Jurkat, Clone E6-1 (cell line): ENCODE measurements around the gene CPNE8.
"Not testable (repeated sequence)": the region's sequence is repeated elsewhere in the genome, so short reads cannot be mapped to it uniquely, and the experiment has no call there.

Experiments
- DNase-seq: peaks from one replicate; pipeline ENCODE4 v3.0.0-alpha.2; 2011; ENCODE audit warnings: low read depth, low spot score
- H3K4me3 ChIP-seq: 2 replicates; pipeline ENCODE4 v1.5.1; 2011; ENCODE audit warnings: mild to moderate bottlenecking, low read length, control low read depth, moderate library complexity

Gene CPNE8

GRCh38 chr12:38761636-38762342 is 143.6 kb downstream of the CPNE8 start:
- no peak overlapping the region for H3K4me3 ChIP-seq
- no peak for DNase-seq

- DNase-seq = no peak
These were observed 144.3 kb downstream of the CPNE8 start for GRCh38 chr12:38761111-38761510.

GRCh38 chr12:38759621-38760020 is 145.8 kb downstream of the CPNE8 start:
- no peak overlapping the region for H3K4me3 ChIP-seq
- no peak for DNase-seq

More at GRCh38 chr12:38761111-38761510, 144.3 kb downstream of the CPNE8 start:
- no peak overlapping the region for H3K4me3 ChIP-seq

GRCh38 chr12:38746744-38747143 is 158.6 kb downstream of the CPNE8 start:
- no peak for DNase-seq
- no peak overlapping the region for H3K4me3 ChIP-seq

GRCh38 chr12:38745601-38746000 is 159.8 kb downstream of the CPNE8 start:
- DNase-seq = no peak
- no peak overlapping the region for H3K4me3 ChIP-seq

- no peak overlapping the region for H3K4me3 ChIP-seq
- no peak for DNase-seq
These were observed 161.3 kb downstream of the CPNE8 start for GRCh38 chr12:38744041-38744440.

- DNase-seq, H3K4me3 ChIP-seq: not testable (repeated sequence)
These were observed 162.9 kb downstream of the CPNE8 start for GRCh38 chr12:38742496-38742895.

- H3K4me3 ChIP-seq = no peak overlapping the region
- DNase-seq = no peak
These were observed 168.6 kb downstream of the CPNE8 start for GRCh38 chr12:38736821-38737220.

GRCh38 chr12:38732761-38733160 is 172.6 kb downstream of the CPNE8 start:
- H3K4me3 ChIP-seq = no peak overlapping the region
- no peak for DNase-seq

GRCh38 chr12:38728894-38729293 is 176.5 kb downstream of the CPNE8 start:
- DNase-seq = no peak
- no peak overlapping the region for H3K4me3 ChIP-seq

GRCh38 chr12:38721611-38722252 is 183.7 kb downstream of the CPNE8 start:
- DNase-seq = no peak
- no peak overlapping the region for H3K4me3 ChIP-seq

- no peak for DNase-seq
- H3K4me3 ChIP-seq = no peak overlapping the region
These were observed 184.7 kb downstream of the CPNE8 start for GRCh38 chr12:38720661-38721060.

- H3K4me3 ChIP-seq = no peak overlapping the region
- DNase-seq = no peak
These were observed 192.1 kb downstream of the CPNE8 start for GRCh38 chr12:38713294-38713693.

- H3K4me3 ChIP-seq = no peak overlapping the region
- DNase-seq = no peak
These were observed 194.3 kb downstream of the CPNE8 start for GRCh38 chr12:38711054-38711453.

GRCh38 chr12:38708466-38708865 is 196.9 kb downstream of the CPNE8 start:
- no peak overlapping the region for H3K4me3 ChIP-seq
- DNase-seq = no peak

GRCh38 chr12:38707648-38708047 is 197.7 kb downstream of the CPNE8 start:
- DNase-seq = no peak
- H3K4me3 ChIP-seq = no peak overlapping the region

- no peak overlapping the region for H3K4me3 ChIP-seq
- no peak for DNase-seq
These were observed 208.1 kb downstream of the CPNE8 start for GRCh38 chr12:38697289-38697688.

GRCh38 chr12:38695057-38695456 is 210.3 kb downstream of the CPNE8 start:
- no peak for DNase-seq
- H3K4me3 ChIP-seq = no peak overlapping the region

GRCh38 chr12:38691164-38691563 is 214.2 kb downstream of the CPNE8 start:
- no peak overlapping the region for H3K4me3 ChIP-seq
- DNase-seq = no peak

GRCh38 chr12:38690646-38691045 is 214.7 kb downstream of the CPNE8 start:
- no peak overlapping the region for H3K4me3 ChIP-seq
- DNase-seq = no peak

GRCh38 chr12:38689704-38690103 is 215.7 kb downstream of the CPNE8 start:
- no peak overlapping the region for H3K4me3 ChIP-seq
- DNase-seq = no peak
